Activated naive CD4-positive, alpha-beta T cell treated with anti-CD3 and anti-CD28 coated beads, Interleukin-2, amount 50 U/mL, for 24 hours (primary cell): ENCODE results near the gene ABR.
"Not testable (repeated sequence)": the region's sequence is repeated elsewhere in the genome, so short reads cannot be mapped to it uniquely, and the experiment has no call there.

Experiments
- H3K27ac Mint-ChIP-seq: one replicate; pipeline ENCODE4 v1.8.0; 2021; ENCODE audit warnings: mild to moderate bottlenecking, mixed read lengths
- H3K27me3 Mint-ChIP-seq: one replicate; pipeline ENCODE4 v1.8.0; 2021; ENCODE audit warnings: mixed read lengths
- H3K36me3 Mint-ChIP-seq: one replicate; pipeline ENCODE4 v1.8.0; 2021; ENCODE audit warnings: mixed read lengths
- H3K4me1 Mint-ChIP-seq: one replicate; pipeline ENCODE4 v1.8.0; 2021; ENCODE audit warnings: mixed read lengths
- H3K4me3 Mint-ChIP-seq: one replicate; pipeline ENCODE4 v1.8.0; 2021; ENCODE audit warnings: mild to moderate bottlenecking, mixed read lengths
- H3K9me3 Mint-ChIP-seq: one replicate; pipeline ENCODE4 v1.8.0; 2021; ENCODE audit warnings: mixed read lengths

Gene ABR

DNA sequence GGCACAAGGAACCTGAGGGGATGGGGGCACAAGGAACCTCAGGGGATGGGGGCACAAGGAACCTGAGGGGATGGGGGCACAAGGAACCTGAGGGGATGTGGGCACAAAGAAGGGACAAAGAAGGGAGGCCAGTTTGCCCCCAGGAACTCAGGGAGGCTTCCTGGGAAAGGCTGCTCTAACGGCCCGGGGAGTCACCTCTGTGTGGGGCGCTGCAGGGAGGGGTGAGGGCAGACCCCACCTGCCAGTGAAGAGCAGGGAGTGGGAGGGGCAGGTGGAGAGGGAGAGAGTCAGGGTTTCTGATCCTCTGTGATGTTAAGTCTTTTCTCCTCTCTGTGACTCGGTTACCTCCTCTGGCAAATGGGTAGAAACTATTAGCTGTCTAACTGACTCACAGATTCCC is 125.1 kb downstream of the ABR start:
- no peaks in the 10 kb centered on the region for H3K9me3 Mint-ChIP-seq
- peaks cover 17% of the 10 kb centered on the region for H3K36me3 Mint-ChIP-seq
- no peak overlapping the region for H3K27ac Mint-ChIP-seq
- no peaks in the 10 kb centered on the region for H3K4me1 Mint-ChIP-seq
- no peak overlapping the region for H3K4me3 Mint-ChIP-seq
- no peaks in the 10 kb centered on the region for H3K27me3 Mint-ChIP-seq

DNA sequence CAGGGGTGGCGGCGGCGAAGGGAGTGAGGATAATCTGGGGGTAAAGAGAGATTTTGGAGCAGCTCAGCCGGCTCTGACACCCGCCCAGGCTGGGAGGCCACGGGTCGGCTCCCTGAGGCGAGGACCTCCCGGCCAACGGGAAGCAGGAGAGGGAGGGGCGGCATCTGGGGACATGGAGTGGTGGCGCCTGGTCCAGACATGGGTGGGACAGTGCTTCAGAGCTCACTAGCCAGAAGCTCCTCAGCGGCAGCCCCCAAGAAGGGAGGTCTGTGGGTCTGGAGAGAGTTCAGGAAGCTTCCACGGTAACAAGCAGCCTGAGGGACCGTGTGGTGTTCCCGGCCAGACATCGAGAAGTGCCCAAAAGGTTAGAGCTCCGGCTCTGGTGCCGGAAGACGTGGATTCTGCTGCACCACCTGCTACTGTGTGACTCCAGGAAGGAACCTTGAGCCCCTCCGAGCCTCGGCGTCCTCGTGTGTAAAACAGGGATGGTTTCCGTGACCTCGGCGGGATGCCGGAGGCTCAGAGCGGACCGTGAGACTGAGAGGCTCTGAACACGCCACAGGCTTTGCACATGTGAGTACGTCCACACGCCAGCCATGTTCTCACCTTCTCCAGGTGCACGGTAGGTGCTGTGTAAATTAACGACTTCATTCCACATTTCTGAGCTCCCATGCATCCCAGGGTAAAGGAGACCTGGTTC is 126.0 kb downstream of the ABR start:
- no peaks in the 10 kb centered on the region for H3K4me1 Mint-ChIP-seq
- H3K27me3 Mint-ChIP-seq: no peaks in the 10 kb centered on the region
- H3K27ac Mint-ChIP-seq: no peak overlapping the region
- peaks cover 8% of the 10 kb centered on the region for H3K36me3 Mint-ChIP-seq
- H3K4me3 Mint-ChIP-seq: no peak overlapping the region
- no peaks in the 10 kb centered on the region for H3K9me3 Mint-ChIP-seq

DNA sequence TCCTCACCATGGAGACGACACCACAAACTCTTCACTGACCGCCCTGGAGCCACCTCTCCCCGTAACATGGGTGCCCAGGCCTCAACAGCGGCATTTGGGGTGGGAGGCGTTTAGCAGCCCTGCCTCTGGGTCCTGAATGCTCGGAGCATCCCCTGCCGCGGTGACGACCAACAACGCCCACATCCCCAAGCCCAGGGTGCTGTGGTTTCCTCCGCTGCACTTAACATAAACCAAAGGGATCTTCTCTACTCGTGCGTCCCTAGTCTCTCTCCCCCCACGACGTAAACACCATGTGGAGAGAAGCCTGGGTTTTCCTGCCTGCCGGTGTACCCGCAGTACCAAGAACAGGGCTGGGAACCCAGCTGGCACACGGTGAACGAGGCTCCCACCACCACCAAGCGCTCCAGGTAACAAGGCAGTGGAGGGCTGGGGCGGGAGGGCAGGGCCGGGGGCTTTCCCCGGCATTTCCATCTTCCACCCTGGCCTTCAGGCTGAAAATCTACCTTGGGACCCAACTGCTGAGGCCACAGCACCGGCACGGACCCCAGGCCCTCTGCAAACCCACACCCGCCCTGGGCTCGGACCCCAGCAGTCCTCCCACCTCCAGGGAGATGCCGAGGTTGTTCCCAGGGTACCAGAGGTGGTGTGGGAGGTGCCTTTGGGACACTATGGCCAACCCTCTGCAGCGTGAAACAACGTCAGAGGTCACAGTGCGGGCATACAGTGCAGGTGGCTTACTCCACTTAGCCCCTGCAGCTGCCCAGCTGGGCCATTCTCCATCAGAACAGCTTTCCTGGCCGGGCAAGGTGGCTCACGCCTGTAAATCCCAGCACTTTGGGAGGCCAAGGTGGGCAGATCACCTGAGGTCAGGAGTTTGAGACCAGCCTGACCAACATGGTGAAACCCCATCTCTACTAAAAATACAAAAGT is 128.5 kb downstream of the ABR start:
- no peak overlapping the region for H3K27ac Mint-ChIP-seq
- no peak overlapping the region for H3K4me3 Mint-ChIP-seq

DNA sequence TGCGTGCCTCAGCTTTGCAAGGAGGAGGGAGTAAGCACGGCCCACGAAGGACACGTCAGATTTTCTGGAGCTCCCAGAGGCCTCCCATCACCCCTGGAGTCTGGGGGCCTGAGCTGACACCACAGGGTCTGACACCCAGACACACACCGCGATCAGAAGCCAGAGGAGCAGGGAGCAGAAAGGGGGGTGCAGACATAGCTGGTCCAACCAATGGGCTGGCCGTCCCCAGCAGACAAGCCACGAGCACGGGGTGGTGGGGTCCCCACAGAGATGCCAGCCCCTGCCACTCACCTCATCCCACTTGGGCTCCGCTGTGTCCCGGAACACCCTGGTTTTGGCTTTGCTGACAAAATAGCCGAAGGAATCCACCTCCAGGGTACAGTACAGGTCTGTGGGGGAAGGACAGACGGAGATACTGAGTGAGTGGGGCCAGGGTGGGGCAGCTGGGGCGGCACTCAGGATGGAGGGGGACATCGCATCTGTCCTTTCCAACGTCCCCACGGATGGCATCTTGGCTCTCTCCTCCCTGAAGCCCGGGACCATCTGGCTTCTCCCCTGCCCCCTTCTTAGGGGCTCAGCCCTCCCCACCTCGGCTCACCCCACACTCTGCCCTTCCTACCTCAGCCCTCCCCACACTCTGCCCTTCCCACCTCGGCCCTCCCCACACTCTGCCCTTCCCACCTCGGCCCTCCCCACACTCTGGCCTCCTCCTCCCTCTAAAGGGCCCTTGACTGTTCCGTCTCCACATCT is 129.4 kb downstream of the ABR start:
- Mint-ChIP-seq H3K27ac (no peak overlapping the region), H3K9me3 (no peaks in the 10 kb centered on the region), H3K4me1 (no peaks in the 10 kb centered on the region), H3K27me3 (no peaks in the 10 kb centered on the region), H3K4me3 (no peak overlapping the region), H3K36me3 (no peaks in the 10 kb centered on the region)

More for the DNA sequence above, 128.5 kb downstream of the ABR start:
- Mint-ChIP-seq H3K36me3 (no peaks in the 10 kb centered on the region), H3K4me1 (no peaks in the 10 kb centered on the region), H3K9me3 (no peaks in the 10 kb centered on the region), H3K27me3 (no peaks in the 10 kb centered on the region)

DNA sequence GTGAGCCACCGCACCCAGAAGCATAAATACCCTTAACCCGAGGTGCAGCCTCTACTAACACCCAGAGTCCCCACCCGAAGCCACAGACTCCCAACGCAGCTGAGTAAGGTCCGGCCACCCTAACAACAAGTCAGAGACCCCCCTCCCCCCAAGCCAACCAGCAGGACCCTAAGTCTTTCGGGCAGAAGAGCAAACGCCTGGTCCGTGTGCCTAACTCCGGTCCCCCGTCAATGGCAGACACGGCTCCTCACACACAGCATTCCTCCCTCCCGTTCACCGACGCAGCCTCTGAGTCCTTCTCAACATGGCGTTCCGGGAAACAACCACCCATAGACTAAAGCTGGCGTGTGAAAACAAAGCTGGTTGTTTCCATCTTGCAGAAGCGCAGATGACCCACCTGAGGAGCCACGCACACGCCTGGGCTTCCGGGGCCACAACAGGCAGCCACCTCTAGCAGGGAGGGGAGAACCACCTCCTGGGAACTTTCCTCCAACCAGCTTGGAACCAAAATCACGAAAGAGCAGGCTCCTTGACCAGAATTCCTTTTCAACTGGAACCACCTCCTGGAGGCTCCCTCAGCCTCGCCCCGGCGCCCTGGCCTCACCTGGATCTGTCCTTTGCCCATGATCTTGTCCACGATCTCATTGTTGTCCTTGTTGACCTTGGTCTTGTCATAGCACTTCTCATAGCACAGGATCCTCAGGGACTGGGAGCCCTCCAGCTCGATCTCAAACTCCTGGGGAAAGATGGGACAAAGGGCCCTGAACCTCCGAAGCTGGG is 130.1 kb downstream of the ABR start:
- Mint-ChIP-seq H3K27me3 (no peaks in the 10 kb centered on the region), H3K4me3 (no peak overlapping the region), H3K4me1 (no peaks in the 10 kb centered on the region), H3K9me3 (no peaks in the 10 kb centered on the region), H3K27ac (no peak overlapping the region), H3K36me3 (no peaks in the 10 kb centered on the region)

DNA sequence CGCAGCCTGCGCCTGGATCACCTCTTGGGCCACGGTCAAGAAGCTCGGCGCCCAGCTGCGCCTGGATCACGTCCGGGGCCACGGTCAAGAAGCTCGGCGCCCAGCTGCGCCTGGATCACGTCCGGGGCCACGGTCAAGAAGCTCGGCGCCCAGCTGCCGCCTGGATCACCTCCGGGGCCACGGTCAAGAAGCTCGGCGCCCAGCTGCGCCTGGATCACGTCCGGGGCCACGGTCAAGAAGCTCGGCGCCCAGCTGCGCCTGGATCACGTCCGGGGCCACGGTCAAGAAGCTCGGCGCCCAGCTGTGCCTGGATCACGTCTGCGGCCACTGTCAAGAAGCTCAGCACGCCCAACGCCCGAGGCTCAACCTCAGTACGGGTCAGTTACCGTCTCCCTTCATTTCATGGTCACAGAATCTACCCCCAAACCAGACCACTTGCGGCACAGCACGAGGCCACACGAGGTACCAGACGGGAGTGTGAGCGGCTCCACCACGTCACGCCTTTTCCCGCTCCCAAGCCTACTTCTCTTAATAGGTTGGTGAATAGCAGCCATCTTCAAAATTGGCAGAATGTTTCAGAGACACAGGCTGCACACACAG is 131.2 kb downstream of the ABR start:
- not testable (repeated sequence) for H3K4me1 Mint-ChIP-seq, H3K27me3 Mint-ChIP-seq, H3K27ac Mint-ChIP-seq, H3K9me3 Mint-ChIP-seq, H3K36me3 Mint-ChIP-seq, H3K4me3 Mint-ChIP-seq

DNA sequence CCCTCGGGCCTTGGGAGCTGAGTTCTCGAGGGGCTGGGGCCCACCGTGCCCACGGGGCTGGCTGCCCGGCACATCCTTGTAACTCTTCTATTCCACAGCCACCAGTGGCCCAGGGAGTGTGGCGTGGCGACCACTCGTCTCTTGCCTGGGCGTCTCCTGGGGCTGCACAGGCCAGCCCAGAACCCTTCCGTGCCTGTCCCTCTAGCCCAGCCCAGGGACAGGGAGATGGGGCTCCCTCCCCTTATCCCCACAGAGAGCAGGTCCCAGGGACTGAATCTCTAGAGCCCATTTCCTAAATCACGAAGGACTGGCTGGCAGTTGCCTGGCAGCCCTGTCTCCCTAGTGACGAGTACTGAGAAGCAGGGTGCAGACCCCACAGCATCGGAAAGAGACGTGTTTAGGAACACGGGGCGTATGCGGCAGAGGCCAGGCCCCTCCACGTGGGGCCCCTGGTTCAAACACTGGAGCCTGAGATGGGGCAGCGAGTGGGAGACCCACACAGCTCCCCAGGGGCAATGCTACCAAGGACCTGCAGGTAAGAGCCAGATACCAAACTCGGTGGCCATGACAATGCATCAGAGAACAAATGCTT is 131.8 kb downstream of the ABR start:
- no peaks in the 10 kb centered on the region for H3K27me3 Mint-ChIP-seq
- no peaks in the 10 kb centered on the region for H3K9me3 Mint-ChIP-seq
- H3K4me3 Mint-ChIP-seq: no peak overlapping the region
- H3K27ac Mint-ChIP-seq: no peak overlapping the region
- no peaks in the 10 kb centered on the region for H3K4me1 Mint-ChIP-seq
- no peaks in the 10 kb centered on the region for H3K36me3 Mint-ChIP-seq

DNA sequence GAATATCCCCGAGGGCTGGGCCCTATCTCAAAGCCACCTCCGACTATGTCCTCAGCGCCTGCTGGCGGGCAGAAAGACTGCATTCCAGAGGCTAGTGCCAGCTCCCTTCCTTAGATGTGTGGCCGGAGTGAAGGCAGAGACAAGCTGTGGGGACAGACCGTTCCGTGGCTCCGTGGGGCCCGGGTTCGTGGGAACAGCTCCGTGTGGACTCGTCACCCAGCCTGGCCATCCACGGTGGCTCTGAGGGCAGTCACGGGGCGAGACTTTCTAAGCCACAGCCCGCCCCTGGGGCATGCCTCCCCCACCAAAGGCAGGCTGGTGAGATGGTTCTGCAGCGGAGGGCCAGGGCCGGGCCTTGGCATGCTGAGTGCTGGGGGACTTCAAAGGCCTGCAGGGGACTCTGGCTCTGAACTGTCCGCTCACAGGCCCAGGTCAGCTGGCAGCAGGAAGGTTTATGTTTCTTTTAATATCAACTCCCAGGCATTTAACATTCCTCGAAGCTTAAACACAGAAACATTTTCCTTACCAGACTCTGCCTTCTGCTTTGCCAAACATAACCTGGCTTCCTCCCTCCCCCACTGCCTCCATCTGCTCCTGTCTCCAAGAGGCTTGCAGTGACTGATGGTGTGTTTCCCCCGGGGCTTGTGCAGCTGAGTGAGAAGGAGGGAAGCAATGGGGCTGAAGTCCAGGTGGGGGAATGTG is 132.5 kb downstream of the ABR start:
- no peaks in the 10 kb centered on the region for H3K36me3 Mint-ChIP-seq
- no peak overlapping the region for H3K4me3 Mint-ChIP-seq
- H3K27me3 Mint-ChIP-seq: no peaks in the 10 kb centered on the region
- no peaks in the 10 kb centered on the region for H3K9me3 Mint-ChIP-seq
- no peak overlapping the region for H3K27ac Mint-ChIP-seq
- H3K4me1 Mint-ChIP-seq: no peaks in the 10 kb centered on the region

DNA sequence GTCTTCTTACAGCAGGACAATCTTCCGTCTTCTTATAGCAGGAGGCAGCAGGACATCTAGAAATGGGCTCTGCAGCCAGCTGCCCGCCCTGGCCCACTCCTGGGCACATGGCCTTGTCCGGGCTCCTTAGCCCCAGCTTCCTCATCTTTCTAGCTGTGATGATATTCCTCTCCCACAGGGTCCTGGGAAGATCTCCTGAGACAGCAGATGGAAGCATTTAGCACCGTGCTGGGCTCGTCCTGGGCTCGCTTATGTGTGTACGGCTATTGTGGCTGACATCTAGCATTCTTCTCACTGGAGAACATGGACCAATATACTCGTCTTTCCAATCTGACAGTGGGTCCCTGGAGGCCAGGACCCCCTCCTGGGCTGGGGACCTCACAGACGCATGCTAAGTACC is 134.3 kb downstream of the ABR start:
- Mint-ChIP-seq H3K27ac (no peak overlapping the region), H3K27me3 (no peaks in the 10 kb centered on the region), H3K36me3 (no peaks in the 10 kb centered on the region)

DNA sequence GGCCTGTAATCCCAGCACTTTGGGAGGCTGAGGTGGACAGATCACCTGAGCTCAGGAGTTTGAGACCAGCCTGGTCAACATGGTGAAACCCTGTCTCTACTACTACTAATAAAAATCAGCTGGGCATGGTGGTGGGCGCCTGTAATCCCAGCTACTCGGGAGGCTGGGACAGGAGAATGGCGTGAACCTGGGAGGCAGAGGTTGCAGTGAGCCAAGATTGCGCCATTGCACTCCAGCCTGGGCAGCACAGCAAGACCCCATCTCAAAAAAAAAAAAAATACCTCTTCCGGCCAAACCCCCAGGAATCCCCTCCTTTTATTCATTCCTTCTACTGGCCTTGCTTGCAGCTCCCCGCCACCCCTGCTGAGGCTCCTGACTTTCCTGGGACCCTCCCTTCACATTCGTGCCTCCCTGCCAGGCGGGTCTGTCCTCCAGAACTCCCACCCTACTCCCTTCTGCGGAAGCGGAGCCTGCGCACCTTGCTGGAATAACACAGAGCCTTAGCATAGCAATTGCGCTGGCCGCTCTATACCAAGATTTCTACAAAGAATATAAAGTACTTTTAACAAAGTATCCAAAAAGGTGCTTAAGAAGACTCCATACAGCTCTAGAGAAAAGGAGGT is 135.3 kb downstream of the ABR start:
- not testable (repeated sequence) for H3K4me3 Mint-ChIP-seq, H3K36me3 Mint-ChIP-seq, H3K4me1 Mint-ChIP-seq, H3K27ac Mint-ChIP-seq, H3K27me3 Mint-ChIP-seq, H3K9me3 Mint-ChIP-seq

More for the DNA sequence above, 134.3 kb downstream of the ABR start:
- Mint-ChIP-seq H3K9me3 (no peaks in the 10 kb centered on the region), H3K4me1 (no peaks in the 10 kb centered on the region), H3K4me3 (no peak overlapping the region)

DNA sequence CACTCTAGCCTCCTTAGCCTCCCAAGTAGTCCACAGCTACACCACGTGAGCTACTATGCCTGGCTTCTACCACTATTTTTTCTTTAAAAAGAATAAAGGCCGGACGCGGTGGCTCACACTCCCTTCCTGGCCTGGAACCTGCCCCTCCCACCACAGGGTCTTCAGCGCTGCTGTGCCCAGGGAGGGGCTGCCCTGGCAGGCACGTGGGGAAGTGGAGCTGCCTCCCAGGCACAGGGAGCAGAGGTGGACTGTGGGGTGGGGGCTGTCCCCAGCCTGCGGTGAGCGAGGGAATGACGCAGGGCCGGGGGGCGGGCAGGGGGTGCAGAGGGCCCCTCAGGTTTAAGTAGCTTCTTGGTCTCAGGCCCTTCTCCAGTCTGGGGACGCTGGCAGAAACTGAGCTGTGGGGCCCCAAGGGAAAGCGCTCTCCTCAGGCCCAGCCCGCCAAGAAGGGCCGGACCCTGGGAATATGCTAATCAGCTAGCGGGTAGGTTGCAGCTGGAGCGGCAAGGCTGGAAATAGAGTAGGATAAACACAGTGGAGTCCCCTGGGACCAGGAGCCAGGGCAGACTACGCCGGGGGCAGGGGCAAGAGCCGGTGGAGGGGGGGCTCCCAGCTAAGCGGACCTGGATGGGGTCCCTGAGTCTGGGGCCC is 136.1 kb downstream of the ABR start:
- H3K9me3 Mint-ChIP-seq: no peaks in the 10 kb centered on the region
- H3K4me1 Mint-ChIP-seq: no peaks in the 10 kb centered on the region
- no peak overlapping the region for H3K4me3 Mint-ChIP-seq
- no peaks in the 10 kb centered on the region for H3K36me3 Mint-ChIP-seq
- no peak overlapping the region for H3K27ac Mint-ChIP-seq
- H3K27me3 Mint-ChIP-seq: no peaks in the 10 kb centered on the region

DNA sequence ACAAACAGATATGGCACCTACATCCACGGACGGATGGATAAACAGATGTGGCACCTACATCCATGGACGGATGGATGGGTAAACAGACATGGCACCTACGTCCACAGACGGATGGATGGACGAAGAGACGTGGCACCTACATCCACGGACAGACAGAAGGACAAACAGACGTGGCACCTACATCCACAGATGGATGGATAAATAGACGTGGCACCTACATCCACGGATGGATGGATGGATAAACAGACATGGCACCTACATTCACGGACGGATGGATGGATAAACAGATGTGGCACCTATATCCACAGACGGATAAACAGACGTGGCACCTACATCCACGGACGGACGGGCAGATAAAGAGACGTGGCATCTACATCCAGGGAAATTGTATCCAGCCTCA is 137.3 kb downstream of the ABR start:
- Mint-ChIP-seq H3K4me3 (no peak overlapping the region), H3K27ac (no peak overlapping the region), H3K27me3 (no peaks in the 10 kb centered on the region), H3K36me3 (no peaks in the 10 kb centered on the region), H3K9me3 (no peaks in the 10 kb centered on the region), H3K4me1 (no peaks in the 10 kb centered on the region)

DNA sequence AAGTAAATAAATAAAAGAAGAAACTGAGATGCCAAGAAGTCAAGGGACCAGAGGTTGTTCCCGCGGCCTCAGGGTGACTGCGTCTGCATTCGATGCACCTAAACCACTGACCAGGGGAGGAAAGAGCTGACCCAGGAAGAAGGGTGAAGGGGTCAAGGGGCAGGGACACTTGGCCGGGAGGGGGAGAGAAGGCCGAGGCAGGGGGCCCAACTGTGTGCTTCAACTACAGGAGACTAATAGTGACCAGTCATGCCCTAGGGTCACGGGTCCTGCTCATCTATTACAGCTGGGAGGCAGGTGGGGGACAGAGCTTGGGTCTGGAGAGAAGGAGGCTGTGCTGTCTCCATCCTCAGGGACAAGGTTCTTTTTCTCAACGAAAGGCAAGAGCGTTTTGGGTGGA is 138.0 kb downstream of the ABR start:
- Mint-ChIP-seq H3K27ac (no peak overlapping the region), H3K4me1 (no peaks in the 10 kb centered on the region), H3K36me3 (no peaks in the 10 kb centered on the region), H3K9me3 (no peaks in the 10 kb centered on the region), H3K27me3 (no peaks in the 10 kb centered on the region), H3K4me3 (no peak overlapping the region)
